GM19023 (cell line): ENCODE measurements around the gene P2RY6.

Experiments used
- ATAC-seq: cut with Tn5 transposase; IDR thresholded peaks from one replicate; pipeline ENCODE4 v1.9.1; 2021; ENCODE audit warnings: mild to moderate bottlenecking, moderate library complexity; ENCODE audit not compliant: unreplicated experiment

The P2RY6 gene

GRCh38 chr11:73331138-73331916, 59.2 kb downstream of the P2RY6 start:
- ATAC-seq = no peak

GRCh38 chr11:73333173-73333572, 61.0 kb downstream of the P2RY6 start:
- no peak for ATAC-seq

- ATAC-seq = no peak
These were observed 61.7 kb downstream of the P2RY6 start for GRCh38 chr11:73333640-73334383.

- no peak for ATAC-seq
These were observed 62.5 kb downstream of the P2RY6 start for GRCh38 chr11:73334384-73335203.

- no peak for ATAC-seq
These were observed 63.2 kb downstream of the P2RY6 start for GRCh38 chr11:73335204-73335923.

- no peak for ATAC-seq
These were observed 65.7 kb downstream of the P2RY6 start for GRCh38 chr11:73337846-73338245.

GRCh38 chr11:73338279-73338678, 66.1 kb downstream of the P2RY6 start:
- ATAC-seq = no peak

GRCh38 chr11:73340164-73340563, 68.0 kb downstream of the P2RY6 start:
- no peak for ATAC-seq

GRCh38 chr11:73342633-73343032, 70.5 kb downstream of the P2RY6 start:
- no peak for ATAC-seq

- no peak for ATAC-seq
These were observed 71.1 kb downstream of the P2RY6 start for GRCh38 chr11:73343076-73343873.

GRCh38 chr11:73344191-73344607, 72.1 kb downstream of the P2RY6 start:
- ATAC-seq = no peak

- no peak for ATAC-seq
These were observed 73.5 kb downstream of the P2RY6 start for GRCh38 chr11:73345481-73346160.

- ATAC-seq = no peak
These were observed 74.2 kb downstream of the P2RY6 start for GRCh38 chr11:73346186-73346935.

- no peak for ATAC-seq
These were observed 74.9 kb downstream of the P2RY6 start for GRCh38 chr11:73347067-73347466.
